ENCODE data around the gene CDC42BPG.

Gene CDC42BPG

DNA sequence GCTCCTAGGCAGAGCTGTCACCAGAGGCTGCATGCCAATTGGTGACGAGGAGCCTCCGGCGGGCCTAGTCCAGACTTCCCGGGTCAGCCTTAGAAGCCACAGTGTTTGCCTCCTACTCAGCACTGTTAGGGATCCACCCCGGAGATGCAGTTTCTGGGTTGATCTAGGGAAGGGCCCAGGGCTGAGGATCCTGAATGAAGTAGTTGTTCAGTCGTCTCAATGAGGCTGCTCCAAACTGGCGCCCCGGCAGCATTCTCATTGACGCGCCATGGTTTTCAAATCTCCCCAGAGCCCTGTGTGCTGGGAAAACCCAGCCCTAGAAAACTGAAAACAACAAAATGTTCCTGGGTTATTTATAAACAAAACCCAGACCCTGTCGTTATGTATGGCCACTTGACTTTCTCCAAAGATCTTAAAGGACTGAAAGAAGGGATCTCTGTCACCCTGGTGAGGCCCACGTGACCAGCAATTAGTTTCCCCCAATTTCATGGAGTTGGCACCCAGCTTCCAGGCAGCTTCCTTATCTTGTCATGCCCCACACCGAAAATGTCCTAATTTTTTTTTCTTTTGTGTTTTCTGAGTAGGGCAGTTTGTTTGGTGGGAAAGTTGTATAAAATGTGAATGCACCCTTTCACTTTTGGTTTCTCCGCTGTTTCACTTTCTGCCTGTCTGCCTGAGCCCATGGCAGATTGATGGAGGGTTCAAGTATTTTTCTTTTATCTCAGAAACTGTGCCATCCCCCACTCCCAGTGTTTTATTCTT, 36.0 kb upstream of the CDC42BPG start:
- DNase-seq (ENCODE audit: low spot score): peak; percentile 41

DNA sequence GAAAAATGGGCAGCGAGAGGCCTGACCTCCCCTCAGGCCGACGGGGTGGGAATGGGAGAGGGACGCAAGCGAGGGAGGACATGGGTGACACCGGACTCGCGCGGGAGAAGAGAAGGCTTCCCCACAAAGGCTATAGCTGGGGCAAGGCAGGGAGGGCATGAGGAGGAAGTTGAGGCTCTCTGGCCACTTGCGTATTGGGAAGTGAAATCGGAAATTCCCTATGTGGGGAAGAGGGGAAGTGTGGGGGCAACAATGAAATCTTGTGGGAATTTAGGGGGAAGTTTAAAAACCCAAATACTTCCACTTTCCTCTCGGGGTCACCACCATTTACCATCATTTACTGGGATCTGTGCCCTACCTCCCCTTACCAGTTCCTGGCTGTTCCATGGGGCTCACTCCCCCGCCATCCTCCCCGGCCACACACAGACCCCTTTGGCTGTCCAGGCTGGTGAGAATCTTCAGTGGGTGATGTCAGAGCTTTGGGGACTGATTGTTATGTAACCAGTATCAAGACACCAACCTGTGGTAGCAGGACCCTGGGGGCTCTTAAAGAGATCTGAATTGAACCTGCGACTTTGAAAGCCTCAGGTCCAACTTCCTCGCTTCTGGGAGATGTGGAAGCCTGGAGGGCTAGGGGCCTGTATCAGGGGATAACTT, 34.9 kb upstream of the CDC42BPG start:
- DNase-seq (ENCODE audit: low spot score): no peak

DNA sequence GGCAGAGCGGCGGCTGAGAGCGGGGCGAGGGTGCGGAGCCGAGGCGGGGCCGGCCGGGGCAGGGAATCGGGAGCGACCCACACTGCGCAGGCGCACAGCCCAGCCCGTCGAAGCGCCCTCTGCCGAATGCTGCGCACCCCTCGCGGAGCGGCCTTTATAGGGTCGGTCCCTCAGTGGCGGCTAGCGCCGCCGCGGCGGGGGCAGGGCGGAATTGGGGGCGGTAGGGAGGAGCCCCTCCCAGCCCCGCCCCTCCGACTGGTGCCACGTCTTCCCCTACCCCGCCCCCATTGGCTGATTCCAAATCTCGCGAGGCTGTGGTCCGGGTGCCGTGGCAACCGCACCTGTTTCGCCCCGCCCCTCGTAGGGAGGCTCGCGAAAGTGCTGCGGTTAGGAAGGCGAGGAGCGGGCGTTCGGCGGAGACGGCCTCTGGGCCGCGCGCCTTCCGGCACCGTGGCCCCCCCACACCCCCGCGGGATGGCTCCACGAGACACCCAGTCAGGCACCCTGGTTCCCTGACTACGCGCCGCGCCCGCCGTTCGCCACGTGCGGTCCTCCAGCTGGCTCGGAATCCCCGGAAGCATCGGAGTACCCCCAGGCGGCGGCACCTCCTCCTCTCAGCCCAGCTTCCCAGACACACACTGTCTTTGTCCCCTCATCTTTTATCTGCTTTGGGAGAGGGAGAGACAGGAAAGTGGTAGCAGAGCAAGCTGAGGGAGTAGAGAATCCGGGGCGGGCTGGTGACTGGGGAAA, 34.2 kb upstream of the CDC42BPG start, which contains the start of gene EHD1:
Gene EHD1, minus strand, starts transcription at position 128 of the 750 bp plus-strand sequence. CDS start 157 bp downstream, outside the sequence.
- DNase-seq (ENCODE audit: low spot score): peak; percentile 100

DNA sequence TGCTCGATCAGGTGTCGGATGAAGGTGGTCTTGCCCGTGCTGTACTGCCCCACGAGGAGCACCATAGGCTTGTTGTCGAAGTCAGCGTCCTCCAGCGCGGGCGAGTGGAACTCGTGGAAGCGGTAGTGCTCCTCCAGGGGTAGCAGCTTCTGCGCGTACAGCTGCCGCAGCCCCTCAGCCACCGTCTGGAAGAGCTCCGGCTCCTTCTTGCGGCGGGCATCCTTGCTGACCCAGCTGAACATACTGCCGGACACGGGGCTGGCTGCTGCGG, 33.7 kb upstream of the CDC42BPG start:
- no peak for DNase-seq (ENCODE audit: low spot score)

DNA sequence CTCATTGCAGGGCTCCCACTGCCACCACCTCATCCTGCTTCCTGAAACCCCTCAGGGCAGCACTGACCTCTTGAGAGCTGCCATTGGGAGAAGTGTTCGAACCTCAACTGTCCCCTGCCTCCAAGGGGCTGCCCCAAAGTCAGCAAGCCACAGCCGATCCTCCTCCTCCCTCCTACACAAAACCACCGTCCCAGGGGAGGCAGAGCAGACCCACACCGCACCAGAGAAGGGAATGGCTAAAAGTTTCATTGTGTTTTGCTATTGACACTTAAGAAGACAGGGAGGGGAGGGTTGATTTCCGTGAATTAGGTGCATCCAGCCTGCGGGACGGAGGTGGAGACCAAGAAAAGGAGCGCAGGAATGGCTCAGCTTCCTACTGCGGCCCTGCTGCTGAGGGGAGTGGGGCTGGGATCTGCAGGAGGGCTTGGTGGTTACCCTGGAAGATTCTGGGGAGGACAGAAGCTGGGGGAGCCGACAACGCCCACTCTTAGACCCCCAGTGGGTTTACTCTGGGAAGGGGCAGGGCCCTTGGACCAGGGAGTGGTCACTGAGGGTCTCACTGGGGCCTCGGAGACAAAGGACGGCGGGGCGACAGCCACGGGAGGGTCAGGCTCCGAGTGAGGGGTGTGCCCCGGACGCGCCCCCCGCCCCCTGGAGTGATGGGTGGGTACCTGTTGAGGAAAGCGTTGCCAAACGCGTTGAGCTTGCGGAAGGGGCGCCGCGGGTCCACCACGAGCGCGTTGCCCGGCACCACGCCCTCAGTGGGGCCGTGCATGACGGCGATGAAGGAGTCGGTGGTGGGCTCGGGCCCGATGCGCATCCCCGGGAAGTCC, 33.2 kb upstream of the CDC42BPG start:
- no peak for DNase-seq (ENCODE audit: low spot score)

DNA sequence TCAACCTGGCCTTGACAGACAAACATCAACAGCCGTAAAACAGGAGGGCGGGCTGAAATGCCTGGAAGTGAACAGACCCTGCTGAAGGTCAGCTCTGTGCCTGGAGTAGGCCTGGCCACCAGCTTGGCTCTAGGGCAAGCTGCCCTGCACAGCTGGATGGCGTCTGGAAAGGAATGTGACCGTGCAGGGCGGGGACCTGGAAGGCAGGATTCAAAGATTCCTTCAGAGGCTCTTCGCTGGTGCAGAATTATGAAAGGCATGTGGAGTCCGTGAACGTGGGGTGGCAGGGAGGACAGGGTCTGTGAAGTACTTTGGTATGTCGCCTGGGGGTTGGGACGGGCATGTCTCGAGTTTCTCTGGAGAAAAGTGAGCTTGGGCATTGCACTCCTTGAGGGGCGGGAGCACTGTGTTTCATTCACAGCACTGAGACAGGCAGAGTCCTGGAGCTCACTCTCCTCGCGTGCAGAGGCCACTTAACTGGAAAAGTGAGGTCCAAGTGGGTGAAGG, 32.4 kb upstream of the CDC42BPG start:
- DNase-seq (ENCODE audit: low spot score): no peak

DNA sequence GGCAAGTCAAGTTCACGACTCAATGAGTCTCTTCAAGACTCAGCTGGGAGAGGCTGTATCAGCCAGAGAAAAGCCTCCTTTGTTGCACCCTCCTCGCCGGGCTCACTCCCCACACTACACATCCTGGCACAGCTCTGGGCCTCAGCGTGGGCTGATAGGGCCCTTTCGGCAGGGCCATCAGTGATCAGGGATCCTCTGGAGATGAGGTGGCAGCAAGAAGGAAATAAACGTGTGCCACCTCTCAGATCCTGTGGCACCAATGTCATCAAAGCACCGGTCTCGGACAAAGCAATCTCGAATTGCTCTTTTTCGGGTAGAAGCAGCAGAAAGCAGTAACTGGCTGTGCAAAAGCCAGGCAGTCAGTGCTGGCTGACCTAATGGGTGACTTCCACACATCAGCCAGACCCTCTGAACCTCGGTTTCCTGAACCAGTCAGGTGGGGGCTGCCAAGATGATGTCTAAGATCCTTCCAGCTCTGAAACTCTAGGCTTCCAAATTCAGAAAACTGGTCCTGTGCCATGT, 31.8 kb upstream of the CDC42BPG start:
- no peak for DNase-seq (ENCODE audit: low spot score)

DNA sequence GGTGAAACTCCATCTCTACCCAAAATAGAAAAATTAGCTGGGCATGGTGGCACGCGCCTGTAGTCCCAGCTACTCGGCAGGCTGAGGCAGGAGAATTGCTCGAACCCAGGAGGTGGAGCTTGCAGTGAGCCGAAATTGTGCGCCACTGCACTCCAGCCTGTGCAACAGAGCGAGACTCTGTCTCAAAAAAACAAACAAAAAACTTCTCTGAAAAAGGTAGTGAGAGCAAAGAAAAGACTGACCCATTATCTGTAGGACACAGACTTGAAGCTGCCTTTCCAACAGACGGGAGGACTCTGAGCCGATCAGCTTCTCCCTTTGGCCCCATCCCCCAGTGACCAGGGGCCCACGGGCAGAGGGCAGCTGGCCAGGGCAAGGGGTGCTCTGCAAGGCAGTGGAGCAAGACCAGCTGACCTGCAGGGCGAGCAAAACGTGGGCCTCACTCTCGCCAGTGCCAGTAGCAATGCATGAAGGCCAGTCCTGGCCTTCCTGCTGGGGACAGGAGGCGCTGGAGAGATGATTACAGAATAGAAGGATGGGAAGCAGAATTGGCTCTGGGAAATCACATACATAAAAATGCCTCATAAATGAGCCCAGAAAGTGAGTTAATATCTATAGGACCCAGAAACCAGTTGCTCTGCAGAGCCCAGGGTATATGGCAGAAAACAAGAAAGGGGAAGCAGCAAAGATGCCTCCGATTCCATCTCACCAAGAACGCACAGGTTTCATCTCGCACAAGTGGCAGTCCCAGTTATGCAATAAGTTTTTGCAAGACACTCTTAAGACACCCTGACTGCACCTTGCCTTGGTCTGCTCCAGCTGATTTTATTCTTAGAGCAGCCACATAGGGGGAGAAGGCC, 31.1 kb upstream of the CDC42BPG start:
- DNase-seq (ENCODE audit: low spot score): no peak

DNA sequence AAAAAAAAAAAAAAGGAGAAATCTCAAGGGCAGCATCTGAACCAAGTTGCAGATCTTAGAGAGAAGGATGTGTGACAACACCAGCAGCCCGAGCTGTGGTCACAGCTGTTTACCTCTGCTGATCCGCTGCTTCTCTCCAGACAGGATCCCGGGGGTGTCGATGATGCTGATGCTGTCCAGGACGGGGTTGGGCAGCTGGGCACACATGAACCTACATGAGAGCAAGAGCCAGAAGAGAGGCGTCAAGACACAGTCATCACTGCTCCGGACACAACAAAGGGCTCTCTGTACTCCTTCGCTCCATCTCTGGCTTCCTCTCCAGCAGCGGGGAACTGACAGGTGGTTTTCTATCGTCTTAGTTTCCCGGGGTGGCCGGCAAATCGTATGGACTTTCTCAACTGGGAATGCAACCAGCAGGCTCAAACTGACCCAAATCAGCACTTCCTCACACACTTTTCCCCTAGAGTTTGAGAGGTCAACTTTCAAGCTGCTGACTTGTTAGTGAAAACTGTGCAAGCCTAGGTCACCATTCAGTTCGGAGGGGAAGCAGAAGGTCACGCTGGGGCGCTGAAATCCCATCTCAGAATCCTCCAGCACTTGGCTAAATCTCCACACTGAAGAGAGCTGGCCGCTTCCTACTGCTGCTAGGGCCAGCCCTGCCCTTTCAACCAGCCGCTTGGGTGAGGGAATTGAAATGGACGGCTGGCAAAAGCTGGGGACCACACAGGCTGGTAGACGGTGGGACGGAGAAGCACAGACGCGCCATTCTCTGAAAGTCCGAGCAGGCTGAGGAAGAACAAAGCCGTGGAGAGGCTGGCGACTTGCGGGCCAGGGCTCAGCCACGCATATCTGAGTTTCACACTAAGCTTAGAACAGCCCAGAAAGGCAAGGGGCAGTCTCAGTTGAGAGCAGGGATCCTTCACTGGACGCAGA, 30.1 kb upstream of the CDC42BPG start:
- DNase-seq (ENCODE audit: low spot score): no peak

DNA sequence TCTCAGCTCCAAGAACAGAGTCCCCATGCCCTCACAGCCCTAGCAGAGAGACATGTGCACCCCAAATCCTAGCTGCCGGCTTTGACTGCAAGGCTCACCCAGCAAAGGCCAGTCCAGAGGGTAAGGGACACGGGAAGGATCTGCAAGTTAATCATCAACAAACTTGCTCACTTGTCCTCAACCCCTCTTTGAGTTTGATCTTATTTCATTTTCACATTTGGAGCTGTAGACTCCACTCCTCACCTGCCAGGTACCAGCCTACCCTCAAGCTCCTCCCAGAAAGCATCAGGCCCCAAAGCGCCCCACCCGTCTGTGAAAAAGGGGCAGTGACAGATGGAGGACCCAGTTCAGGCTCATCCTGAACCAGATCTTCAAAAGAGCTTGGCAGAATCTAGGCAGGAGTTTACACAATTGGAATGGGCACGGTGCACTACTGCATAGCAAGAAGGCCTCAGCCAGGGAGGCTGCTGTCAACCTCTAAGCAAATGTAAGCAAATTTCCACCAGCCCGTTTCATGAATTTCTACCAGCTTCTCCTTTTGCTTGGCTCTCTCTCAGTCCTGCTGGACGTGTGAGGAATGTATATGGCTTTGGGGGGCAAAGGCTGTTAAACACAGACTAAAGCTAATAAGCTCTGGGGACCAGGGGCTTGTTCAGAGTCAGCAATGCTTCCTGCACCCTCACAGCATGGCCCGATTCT, 28.5 kb upstream of the CDC42BPG start:
- DNase-seq (ENCODE audit: low spot score): no peak

DNA sequence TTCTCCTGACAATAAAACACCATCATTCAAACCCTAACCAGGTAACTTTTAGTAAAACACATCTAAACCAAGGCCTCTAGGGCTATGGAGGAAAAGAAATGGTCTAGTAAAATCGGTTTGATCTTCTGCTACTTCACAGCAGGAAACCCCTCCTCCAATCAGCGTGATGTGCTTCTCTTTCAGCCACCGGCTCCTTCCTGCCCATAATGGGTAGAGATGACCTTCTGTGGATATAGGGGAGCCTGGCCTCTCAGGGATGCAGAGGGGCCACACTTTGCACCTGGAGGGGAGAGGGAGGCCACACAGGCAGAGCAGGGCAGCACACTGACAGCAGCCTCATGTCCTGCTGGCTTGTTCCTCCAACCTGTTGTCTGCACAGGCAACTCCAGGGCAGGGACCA, 27.0 kb upstream of the CDC42BPG start:
- DNase-seq (ENCODE audit: low spot score): no peak

DNA sequence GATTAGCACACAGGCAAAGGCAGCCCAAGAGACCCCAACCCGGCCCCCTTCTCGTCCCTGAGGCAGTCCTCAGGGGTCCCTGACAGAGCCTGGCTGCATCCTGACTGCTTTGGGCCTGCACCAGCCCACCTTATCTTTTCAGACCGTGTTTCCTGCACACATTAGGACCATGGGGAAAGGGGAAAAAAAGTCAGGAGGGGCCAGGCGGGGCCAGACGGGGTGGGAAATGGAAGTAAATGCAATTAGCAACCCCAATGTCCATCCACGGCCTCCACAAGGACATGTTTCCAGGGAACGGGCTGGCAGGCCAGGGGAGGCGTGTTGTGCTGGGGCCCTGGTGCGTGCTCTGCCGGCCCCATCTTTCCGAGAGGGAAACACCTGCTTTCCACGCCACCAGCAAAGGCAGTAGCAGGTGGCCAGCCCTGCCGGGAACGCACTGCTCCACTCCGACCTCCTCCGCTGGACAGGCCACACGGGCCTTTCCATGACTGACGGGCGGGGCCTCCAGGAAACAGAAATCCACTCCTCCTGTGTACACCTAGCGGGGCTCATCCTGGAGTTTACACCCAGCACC, 26.5 kb upstream of the CDC42BPG start:
- no peak for DNase-seq (ENCODE audit: low spot score)

DNA sequence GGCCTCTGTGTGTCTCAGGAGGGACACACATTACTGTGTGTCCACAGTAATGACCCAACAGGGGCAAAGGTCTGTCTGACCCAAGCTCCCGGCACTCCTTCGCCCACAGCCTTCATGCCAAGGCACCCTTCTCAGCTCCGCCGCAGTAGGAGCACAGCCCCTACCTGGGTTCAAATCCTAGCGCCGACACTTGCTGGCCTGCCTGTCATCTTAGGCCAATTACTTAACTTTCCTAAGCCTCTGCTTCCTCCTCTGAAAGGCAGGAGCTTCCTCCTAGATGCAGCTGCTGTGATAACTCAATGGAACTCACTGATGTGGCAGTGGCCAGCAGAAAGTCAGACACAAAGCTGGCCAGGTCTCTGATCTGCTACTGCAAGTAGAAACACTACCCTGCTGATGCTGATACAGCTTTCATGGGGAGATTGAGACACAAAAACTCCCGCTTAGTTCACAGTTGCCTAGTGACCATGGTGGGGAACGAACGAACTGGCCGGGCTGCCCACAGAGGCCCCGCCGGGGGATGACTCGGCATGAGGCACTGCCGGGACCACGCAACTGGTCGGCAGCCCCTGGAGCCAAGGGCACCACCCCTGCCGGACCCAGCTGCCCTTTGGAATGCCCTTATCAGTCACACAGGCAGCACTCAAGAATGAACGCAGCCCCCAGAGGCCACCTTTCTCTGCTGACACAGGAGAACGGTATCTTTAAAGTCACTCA, 25.9 kb upstream of the CDC42BPG start:
- no peak for DNase-seq (ENCODE audit: low spot score)

DNA sequence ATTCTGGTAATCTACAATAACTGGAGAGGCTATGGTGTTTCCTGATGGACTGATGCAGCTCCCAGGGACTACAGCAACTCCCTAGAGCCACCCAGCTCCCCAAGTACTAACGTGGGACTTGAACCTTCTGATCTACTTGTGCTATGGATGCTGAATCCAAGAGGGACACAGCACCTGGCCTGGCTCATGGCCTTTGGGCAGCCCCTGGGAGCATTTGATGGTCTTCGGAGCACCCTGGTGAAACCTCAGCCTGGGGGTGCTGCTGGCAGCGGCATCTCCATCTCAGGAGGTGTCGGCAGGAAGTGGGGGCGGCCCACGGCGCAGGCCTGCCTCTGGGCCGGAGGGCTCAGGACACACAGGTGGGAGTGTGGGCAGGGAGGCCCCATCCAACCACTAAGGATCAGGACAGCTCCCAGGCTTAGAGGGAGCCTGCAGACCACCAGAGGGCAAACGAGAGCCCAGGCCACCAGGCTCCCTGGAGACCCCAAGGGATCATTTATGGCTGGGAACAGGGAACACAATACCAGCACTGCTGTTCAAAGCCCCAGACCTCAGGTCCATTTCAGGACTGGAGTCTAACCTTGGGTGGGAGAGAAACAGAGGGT, 25.2 kb upstream of the CDC42BPG start:
- no peak for DNase-seq (ENCODE audit: low spot score)

DNA sequence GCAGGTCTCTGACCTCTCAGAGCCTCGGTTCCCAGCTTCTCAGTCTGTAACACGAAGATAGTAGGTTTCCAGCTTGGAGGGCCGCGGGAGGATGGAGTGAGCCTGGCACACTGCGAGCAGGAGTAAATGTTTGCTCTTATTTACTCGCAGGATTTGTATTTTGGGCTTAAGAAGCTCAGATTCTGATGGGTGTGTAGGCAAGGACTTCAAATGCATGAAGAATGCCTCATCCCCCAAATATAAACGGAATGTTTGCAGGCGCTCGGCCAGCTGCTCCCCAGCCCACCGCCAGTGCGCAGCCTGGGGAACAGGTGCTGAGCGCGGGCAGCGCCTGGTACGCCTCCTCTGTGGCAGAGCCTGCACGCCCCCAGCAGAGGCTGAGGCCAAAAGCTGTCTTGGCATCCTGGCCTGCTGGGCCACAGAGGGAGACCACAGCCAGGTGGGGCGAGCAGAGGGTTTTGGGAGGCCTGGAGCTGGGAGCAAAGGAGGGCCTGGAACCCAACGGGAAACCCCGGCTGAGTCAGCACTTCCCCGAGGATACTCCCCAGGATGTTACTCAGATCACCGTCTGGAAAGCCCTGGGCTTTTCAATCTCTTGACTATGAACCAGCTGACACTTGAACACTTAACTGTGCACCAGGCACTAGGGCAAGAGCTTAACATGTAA, 24.6 kb upstream of the CDC42BPG start:
- no peak for DNase-seq (ENCODE audit: low spot score)

DNA sequence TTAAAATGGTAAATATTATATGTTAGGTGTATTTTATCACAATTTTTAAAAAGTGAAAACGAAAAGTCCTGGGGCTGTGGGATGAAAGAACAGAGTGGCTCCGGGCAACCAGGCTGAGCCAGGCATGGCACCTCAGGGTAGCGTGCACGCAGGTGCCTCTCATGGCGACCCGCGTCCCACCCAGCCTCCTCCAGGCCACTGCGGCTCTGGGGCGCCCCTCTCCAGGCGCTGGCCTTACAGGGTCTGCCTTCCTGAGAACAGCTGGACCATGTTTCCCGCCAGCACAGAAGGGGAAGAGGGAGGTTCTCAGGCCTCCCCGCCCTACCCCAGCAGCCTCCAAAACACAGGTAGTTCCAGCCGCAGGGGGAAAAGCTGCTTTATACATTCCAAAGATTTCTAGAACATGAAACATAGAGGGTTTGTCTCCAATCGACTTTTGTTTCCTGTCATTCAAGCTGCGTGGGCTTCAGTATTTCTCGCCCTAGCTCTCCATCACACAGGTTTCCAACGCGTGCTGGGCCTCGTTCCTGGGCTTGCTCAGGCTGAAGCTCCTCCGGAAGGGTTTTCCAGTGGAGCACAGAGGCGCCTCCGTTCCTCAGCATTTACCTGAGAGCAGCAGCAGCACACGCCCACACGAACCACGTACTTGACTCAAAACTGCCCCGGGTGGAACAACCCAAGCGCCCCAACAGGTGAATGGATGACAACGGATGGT, 23.5 kb upstream of the CDC42BPG start:
- DNase-seq (ENCODE audit: low spot score): no peak

DNA sequence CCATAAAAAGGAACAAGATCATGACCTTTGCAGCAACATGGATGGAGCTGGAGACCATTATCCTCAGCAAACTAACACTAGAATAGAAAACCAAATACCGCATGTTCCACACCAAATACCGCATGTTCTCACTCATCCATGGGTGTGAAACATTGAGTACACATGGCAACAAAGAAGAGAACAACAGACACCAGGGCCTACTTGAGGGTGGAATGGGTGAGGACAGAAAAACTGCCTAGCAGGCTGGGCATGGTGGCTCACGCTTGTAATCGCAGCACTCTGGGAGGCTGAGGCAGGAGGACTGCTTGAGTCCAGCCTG, 21.7 kb upstream of the CDC42BPG start:
- no peak for DNase-seq (ENCODE audit: low spot score)

Data from CD4-positive, alpha-beta T cell treated with Interleukin-6 at 100 ng/mL for 8 hours (primary cell).